NCI-H1105 (cell line): ENCODE results near the gene TMED4.
"Not testable (repeated sequence)": the region's sequence is repeated elsewhere in the genome, so short reads cannot be mapped to it uniquely, and the experiment has no call there.

Source experiments
- DNase-seq: peaks from one replicate; lab custom pipeline; 2025; lab: John Stamatoyannopoulos, UW

The TMED4 gene

DNA sequence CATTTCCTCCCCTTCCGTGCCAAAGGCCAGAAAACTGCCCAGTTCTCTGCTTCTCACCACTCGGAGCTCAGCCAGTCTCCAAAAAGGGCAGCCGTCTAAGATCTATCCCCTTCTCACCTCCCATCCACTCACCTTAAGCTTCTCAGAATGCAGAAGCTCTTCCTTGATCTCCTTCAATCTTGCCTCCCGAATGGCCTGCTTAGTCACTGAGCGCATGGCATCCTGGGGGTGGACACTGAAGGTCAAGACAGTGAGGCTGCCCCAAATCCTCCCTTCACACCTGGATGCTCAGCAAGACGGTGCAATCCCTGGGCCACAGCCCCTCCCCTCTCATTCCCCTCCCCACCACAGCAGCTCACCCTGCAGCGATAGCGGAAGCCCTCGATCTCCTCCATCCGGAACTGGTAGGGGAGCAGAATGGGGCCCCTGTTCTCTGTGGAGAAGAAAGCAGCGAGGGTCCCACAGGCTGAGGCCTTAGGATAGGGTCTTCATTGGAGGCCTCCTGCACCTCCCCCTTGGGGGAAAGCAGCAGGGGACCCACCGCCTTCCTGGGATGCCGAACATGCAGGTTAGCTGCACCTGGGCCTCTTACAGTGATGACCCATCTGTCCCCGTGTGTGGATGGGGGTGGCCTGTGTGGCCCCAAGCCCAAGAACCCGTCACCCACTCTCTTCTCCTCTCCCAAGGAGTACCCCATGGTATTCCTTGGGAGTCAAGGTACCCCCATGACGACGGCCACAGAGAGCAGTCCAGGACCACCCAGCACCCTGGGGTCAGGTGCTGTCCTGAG is 13.1 kb downstream of the TMED4 start:
- no peak for DNase-seq

DNA sequence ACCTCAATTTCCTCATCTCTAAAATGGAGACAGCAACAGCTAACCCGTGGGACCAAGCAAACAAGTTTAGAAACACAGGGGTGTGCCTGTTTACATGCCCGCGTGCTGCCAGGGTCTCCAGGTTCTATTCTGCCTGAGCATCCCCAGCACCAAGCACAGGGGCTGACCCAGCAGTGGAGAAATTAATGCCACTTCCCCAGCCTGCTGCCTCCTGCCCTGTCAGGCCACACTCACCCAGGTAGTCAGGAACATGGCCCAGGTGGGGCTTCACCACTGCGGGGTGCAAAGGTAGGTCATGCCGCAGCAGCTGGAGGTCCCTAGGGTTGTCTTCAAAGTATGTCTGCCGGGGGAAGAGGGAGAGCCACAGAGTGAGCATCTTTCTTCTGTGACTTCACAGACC is 14.1 kb downstream of the TMED4 start:
- DNase-seq: no peak

DNA sequence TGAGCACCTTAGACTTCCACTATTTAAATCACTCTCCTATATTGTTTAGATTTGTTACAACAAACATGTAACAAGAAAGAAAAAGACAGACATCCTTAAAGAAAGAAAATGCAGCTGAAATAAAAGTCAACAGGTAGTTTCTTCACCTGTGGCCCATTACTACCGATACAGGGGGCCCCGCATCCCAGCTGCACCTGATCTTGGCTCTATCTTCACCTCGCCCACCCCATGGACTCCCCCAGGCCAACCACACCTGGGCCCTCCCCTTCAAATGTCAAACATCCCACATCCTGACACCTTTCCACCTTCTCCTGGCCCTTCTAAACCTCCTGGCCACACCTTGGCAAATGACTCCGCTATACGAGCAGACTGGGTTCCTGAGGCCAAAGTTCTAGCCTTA is 15.4 kb downstream of the TMED4 start:
- no peak for DNase-seq

DNA sequence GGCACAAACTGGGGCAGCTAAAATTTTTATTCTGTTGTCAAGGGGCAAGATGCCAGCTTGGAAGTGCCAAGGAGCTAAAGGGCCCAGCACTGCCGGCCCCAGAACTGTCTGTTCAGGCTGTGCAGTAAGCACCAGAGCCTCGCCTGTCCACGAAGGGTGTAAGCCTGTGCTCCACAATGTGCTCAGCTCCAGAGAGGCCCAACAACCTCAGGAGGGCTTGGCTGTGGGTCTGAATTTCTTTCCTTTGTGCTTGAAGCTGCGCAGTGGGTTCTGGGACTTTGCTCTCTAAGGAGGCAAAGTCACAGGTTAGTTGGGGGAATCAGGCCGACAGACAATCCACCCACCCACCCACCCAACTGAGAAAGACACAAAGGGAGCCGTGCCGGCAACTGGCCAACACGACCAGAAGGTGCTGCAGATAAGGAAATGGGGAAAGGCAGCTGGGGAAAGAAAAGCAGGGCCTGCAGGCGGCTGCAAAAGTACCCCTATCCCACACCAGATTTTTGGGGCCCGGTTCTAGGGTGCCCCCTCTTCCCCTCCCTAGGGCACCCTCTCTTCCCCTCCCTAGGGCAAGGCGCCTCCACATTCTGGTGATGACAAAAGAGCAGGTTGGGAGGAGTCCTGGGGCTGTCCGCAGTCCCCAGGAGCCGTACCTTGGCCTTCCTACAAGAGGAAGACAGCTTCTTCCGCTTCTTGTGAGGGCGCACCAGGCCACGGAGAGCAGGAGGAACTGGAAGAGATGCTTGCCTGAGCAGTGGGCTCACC is 16.1 kb downstream of the TMED4 start:
- no peak for DNase-seq

DNA sequence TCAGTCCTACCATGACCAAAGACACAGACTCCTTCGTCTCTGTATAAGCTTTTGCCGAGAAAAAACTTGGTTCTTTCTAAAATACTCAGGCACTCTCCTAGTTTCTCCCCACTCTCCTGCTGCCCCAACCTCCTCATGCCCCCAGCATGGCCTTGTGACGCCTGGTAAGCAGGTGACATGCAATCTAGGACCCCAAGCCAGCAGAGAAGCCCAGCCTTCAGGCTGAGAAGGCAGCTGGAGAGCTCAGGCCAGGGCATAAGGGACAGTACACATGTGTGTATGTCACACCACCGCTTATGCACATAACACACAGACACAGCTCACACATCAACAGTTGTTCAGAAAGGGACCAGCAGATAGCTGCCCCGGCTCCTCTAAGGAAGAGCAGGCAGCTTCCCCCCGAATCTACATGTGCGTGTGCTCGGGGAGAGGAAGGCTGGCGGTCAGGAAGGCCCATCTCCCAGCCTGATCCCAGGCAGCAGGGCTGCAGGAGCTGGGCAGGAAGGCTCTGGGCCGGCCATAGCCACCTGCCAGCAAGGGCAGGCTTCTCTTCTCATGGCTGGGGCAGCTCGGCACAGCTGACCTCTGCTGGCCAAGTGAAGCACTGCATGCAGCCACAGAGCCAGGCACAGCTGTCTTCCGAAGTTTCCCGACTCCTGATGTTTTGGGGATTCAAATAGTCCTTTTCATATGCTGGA is 16.8 kb downstream of the TMED4 start:
- DNase-seq: peak; percentile 31

DNA sequence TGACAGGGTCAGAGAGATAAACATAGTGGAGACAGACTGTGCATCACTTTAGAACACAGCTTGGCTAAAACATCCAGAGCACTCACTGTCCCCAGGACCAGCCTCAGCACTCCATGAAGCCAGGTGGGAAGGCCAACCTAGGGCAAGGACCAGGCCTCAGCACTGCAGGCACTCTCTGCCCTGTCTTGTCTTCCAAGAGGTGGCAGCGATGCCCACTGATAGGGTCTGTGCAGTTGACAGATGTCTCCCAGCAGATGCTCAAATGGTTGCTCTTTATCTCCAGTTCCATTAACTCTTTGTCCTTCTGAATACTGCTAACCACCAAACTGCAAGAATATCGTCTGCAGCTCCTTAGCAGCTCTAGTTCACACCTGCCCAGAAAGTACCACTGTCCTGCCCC is 17.4 kb downstream of the TMED4 start:
- no peak for DNase-seq

DNA sequence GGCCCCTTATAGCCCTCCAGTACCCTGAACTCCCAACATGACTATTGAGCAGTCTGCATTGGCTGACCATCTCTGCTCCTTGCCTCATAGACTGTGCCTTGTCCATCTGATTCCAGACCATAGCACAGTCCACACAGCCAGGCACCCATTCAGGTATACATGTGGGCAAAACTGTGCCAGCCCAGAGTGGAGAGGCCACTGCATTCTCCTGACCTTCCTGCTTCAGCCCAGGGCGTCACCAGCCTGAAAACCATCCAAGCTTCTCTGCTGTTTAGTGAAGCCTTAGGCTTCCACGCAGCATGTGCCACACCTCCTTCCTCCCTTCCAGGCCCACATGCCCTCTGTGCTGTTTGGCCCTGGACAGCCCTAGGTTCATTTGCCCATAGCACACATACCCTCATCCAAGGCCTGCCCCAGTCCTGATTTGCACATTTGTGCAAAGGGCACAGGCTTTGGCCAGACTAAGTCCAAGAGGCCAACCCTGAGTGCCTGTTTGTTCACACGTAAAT is 18.8 kb downstream of the TMED4 start:
- DNase-seq: no peak

DNA sequence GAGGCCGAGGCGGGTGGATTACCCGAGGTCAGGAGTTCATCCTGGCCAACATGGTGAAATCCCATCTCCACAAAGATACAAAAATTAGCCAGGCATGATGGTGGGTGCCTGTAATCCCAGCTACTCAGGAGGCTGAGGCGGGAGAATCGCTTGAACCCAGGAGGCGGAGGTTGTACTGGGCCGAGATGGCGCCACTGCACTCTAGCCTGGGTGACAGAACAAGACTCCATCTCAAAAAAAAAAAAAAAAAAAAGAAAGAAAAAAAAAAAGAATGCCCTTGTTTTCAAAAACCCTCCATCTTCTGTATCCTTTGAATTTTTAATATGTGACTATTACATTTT is 19.4 kb downstream of the TMED4 start:
- not testable (repeated sequence) for DNase-seq

DNA sequence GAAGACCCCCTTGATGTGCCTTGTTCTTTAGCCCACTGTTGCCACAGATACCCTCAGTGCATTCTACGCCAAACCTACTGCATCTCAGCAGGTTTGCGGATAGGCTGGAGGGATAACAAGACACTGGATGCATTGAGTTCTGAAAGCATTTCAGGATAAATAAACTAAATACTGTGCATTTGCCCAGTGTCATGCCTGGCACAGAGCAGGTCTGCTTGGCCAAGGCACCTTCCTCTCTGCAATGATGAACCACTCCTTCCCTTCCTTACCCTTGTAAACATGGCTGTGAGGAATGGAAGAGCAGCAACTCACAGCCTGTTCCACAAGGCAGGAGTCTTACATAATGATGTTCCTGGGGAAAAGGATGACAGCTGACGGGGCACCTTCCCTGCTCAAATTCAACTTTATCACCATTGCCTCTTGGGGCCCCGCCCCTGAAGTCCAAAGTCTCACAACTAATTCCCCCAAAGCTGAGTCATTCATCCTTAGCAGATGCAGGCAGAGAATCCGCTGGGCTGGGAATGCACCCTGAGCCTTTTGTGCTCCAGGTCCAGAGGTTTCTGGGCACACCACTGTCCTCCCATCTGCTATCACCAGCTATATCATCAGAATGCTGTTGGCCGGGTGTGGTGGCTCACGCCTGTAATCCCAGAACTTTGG is 19.9 kb downstream of the TMED4 start:
- no peak for DNase-seq

DNA sequence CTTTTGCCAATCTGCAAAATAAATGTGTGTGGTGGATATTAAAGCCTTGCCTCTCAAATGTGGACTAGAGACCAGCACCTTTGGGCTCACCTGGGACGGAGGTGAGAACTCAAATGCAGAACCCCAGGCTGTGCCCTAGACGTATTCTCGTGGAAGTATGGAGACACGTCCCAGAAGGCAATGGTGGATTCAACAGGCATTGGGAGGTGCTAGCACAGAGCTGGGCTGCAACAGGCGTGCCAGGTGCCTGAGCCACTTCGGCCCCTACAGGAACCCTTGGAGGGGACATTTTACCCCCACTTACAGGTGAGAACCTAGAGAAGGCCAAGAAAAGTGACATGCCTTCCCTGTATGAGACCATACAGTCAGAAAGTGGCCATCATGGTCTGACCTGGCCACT is 20.6 kb downstream of the TMED4 start:
- DNase-seq: no peak

DNA sequence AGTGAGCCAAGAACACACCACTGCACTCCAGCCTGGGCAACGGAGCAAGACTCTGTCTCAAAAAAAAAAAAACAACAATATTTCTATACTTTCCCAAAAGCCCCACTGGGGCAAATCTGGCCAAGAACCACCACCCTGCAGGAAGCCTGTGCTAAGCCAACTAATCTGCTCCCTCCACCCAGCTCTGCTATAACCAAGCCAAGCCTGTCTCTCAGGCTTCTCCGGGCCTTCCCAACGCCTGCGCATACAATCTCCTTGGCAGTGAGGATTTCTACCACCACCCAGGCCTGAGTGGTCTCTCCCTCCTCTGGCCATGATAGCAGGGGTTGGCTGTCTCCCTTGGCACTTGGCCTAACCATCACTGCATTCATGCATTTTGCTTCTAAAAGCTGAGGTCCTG is 22.5 kb downstream of the TMED4 start:
- no peak for DNase-seq

DNA sequence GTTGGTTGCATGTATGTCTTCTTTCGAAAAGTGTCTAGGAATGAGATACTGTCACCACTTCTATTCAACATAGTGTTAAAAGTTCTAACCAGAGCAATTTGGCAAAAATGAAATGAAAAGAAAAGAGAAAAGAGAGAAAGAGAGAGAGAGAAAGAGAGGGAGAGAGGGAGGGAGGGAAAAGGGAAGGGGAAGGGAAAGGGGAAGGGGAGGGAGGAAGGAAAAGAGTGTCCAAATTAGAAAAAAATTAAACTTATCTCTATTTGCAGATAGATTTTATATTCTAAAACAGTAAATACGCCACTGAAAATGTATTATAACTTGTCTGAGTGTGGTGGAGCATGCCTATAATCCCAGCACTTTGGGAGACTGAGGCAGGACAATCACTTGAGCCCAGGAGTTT is 24.5 kb downstream of the TMED4 start:
- no peak for DNase-seq

DNA sequence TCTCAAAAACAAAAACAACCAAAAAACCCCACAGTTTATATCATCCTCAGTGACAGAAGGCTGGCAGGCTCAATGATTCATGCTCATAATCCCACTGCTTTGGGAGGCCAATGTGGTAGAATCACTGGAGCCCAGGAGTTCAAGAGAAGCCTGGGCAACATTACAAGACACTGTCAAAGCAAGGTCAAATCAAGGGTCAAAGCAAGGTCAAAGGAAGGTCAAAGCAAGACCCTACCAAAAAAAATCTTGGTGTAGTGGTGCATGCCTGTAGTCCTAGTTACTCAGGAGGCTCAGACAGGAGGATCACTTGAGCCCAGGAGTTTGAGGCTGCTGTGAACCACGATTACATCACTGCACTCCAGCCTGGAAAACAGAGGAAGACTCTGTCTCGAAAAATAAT is 26.7 kb downstream of the TMED4 start:
- no peak for DNase-seq

DNA sequence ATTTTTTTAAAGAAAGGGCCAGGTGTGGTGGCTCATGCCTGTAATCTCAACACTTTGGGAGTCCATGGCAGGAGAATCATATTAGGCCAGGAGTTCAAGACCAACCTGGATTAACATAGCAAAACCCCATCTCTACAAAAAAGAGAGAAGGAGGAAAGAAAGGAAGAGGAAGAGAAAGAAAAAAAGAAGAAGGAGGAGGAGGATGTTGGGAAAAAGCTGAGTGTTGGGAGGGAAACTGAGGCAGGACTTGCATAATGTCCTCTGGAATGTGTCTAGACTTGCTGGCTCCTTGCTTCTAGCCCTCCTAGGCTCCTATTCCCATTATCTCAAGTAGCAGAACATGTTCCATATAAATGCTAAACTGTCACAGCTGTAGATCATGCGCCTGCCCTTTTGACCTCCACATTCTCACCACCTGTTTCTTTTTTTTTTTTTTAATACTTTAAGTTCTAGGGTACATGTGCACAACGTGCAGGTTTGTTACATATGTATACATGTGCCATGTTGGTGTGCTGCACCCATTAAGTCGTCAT is 29.5 kb downstream of the TMED4 start:
- not testable (repeated sequence) for DNase-seq

DNA sequence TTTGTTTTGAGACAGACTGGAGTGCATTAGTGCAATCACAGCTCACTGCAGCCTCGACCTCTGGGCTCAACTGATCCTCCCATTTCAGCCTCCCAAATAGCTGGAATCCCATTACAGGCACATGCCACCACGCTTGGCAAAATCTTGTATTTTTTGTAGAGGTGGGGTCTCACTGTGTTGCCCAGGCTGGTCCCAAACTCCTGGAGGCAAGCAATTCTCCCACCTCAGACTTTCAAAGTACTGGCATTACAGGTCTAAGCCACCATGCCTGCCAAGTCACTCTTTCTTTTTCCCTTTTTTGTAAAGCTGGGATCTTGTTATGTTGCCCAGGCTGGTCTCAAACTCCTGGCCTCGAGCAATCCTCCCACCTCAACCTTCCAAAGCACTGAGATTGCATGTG is 32.6 kb downstream of the TMED4 start:
- no peak for DNase-seq

DNA sequence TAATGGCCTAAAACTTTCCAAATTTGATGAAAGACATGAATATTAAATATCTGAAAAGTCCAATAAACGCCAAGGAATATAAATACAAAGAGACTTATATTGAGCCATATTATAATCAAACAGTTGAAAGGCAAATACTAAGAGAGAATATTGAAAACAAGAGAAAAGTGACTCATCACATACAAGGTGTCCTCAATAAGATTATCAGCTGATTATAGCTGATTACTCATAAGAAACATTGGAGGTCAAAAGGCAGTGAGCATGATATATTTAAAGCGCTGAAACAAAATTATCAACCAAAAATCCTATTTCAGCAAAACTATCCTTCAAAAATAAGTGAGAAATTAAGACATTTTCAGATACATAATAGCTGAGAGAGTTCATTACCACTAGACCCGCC is 33.1 kb downstream of the TMED4 start:
- no peak for DNase-seq

DNA sequence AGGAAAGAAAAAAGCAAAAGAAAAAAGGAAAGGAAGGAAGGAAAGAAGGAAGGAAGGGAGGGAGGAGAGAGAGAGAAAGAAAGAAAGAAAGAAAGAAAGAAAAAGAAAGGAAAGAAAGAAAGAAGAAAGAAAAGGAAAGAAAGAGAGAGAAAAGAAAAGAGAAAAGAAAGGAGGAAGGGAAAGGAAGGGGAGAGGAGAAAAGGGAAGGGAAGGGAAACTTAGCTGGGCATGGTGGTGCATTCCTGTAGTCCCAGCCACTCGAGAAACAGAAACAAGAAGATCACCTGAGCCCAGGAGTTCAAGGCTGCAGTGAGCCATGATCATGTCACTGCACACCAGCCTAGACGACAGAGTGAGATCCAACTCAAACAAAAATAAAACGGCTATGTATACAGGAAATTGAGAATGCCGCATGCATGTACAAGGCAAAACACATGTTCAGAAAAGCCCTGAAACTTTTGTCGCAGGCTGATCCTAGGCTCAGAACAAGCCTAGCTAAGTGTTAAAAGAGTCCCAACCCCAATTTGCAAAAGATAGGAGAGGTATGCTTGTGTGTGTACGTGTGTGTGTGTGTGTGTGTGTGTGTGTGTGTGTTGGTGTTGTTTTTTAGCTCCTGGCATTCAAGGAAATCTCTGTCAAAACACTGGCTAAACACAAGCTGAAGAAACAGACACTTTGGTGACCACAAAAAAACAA is 34.3 kb downstream of the TMED4 start:
- DNase-seq: no peak

DNA sequence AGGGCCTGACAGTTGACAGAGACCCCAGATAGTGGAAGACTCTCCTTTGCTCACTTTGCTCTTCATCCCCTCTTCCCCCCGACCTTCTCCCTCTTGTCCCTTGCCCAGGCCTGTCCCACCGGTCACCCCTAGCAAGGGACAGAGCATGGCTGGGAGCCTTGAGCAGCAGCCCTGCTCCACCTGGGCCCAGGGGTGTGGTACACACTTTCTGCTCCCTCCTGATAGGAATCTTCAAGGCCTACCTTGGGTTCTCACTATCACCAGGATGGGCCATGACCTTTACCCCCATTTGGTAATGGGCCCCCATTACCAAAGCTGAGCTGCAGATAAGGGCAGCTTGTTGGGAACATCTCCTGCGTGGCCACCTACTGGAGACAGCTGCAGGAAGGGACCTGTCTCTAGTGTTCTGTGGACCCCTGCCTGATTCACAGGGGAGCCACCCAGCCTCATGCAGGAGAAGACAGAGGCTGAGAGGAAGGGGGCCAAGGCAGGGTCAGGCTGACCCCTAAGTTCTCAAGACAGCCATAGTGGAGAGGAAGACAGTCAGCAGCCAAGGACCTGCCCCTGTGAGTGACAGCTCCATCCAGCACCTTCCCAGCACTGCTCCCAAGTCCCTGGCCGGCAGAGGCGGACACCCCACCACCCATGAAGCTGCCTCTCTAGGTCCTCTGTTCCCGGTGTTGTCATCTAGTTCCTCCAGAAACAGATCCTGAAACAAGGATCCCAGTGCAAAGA is 40.0 kb downstream of the TMED4 start:
- no peak for DNase-seq

DNA sequence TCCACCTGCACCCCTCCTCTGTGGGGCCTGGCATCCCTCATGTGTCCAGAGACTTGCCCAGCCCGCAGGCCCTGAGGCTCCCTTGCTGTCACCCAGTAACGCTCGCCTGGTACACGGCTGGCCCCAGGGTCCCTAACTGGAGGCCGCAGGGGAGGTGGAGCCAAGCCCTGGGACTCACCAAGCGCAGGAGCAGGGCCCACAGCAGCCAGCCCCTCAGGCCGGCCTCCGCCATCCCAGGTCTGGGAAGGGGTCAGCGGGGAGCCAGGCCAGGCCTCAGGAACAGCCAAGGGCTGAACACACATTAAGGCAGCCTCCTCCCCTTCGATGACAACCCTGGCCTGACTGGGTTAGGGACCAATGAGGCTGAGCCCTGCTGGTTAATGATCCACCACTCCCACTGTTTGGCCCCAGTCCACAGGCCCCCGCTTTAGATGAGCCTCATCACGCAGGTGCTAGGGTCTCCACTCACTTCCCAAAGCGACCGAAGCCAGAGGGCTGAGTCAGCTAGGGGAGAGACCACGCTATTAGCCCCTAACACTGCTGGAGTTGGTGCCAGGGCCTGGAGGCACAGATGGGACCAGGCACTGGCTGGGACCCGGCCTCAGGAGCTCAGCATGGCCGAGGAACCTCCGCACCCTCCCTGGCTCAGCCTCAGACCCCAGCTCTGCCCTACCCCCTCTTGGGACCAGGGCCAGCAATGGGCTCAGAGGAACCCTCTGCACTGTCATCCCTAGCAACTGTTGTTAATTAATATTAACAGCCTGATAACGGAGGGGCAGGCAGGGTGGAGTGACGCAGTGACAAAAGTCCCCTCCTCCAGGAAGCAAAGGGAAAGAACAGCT is 40.8 kb downstream of the TMED4 start, which contains the start of gene NPC1L1:
Gene NPC1L1 (minus strand): TSS at position 303 of the 842 bp plus-strand sequence. CDS start 71 bp downstream, at position 232.
- no peak for DNase-seq

DNA sequence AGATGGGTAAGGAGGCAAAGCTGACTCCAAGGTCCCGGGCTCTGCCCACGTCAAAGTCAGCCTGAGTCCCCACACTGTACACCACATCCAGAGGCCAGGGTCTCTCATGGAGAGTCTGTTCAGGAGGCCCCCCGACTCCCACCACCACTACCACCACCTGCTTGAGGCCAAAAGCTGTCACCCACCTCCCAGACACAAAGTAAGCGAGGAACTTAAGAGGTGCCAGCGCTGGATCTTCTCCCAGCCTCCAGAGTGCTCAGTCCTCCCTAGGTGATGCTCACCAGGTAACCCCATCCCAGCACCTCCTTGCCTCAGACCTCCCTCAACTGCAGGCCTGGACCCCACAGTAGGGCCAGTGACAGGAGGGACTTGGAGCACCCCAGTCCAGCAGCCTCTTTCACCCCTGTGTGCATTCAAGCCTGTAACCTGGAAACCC is 41.4 kb downstream of the TMED4 start:
- DNase-seq: no peak
